Keratinocyte (primary cell): ENCODE results near the gene TUT4. TPM values are rescaled to one million over a fixed set of nuclear protein-coding genes. Genes with fewer than 3 reads are reported as not detected.

Source experiments
- DNase-seq: peaks from one replicate; pipeline ENCODE4 v3.0.0-alpha.2; 2011; ENCODE audit warnings: low read depth, missing footprints, low spot score
- FAIRE-seq: peaks from 2 replicates; lab custom pipeline; 2011; peaks lifted over from hg19 to GRCh38; lab: Jason Lieb, UNC
- H2AFZ ChIP-seq: 2 replicates; pipeline ENCODE4 v1.6.0; 2012; ENCODE audit warnings: low read length, control low read depth, inconsistent platforms; ENCODE audit not compliant: control insufficient read depth
- H3K27ac ChIP-seq: 2 replicates; pipeline ENCODE4 v1.5.1; 2011; ENCODE audit warnings: low read length; ENCODE audit not compliant: control insufficient read depth, insufficient read depth
- H3K27me3 ChIP-seq: 3 replicates; pipeline ENCODE4 v1.6.0; 2011; ENCODE audit warnings: low read length; ENCODE audit not compliant: control insufficient read depth, insufficient read depth; ENCODE audit errors: extremely low read depth
- H3K36me3 ChIP-seq, 2 experiments: 2 replicates in 1 of 2; 3 replicates in 1 of 2; pipeline ENCODE4 v1.5.1; 2011; ENCODE audit warnings: low read length in 2 of 2, mild to moderate bottlenecking in 1 of 2; ENCODE audit not compliant: control insufficient read depth in 2 of 2, insufficient read depth in 2 of 2; ENCODE audit errors: extremely low read depth in 1 of 2
- H3K4me1 ChIP-seq: 3 replicates; pipeline ENCODE4 v1.5.1; 2011; ENCODE audit warnings: low read length; ENCODE audit not compliant: control insufficient read depth, insufficient read depth; ENCODE audit errors: extremely low read depth
- H3K4me2 ChIP-seq: 3 replicates; pipeline ENCODE4 v1.6.0; 2011; ENCODE audit warnings: low read depth, low read length; ENCODE audit not compliant: control insufficient read depth, insufficient read depth; ENCODE audit errors: extremely low read depth
- H3K4me3 ChIP-seq, 3 experiments: fragments of 200-600 bp in 1 of 3; sonication (generic) in 1 of 3; 2 replicates in 2 of 3; 3 replicates in 1 of 3; pipeline ENCODE4 v1.5.1; 2011 to 2016; ENCODE audit warnings: low read length in 3 of 3, mild to moderate bottlenecking in 3 of 3, control low read depth in 2 of 3, inconsistent platforms in 1 of 3, low read depth in 1 of 3, mixed read lengths in 1 of 3, mixed run types in 1 of 3, moderate library complexity in 1 of 3; ENCODE audit not compliant: control insufficient read depth in 2 of 3, insufficient read depth in 2 of 3; ENCODE audit errors: extremely low read depth in 1 of 3
- H3K79me2 ChIP-seq: 2 replicates; pipeline ENCODE4 v1.6.0; 2012; ENCODE audit warnings: low read length; ENCODE audit not compliant: control insufficient read depth, insufficient read depth
- H3K9ac ChIP-seq: 3 replicates; pipeline ENCODE4 v1.6.0; 2011; ENCODE audit warnings: low read length; ENCODE audit not compliant: control insufficient read depth, insufficient read depth; ENCODE audit errors: extremely low read depth
- H3K9me1 ChIP-seq: 3 replicates; pipeline ENCODE4 v1.6.0; 2011; ENCODE audit warnings: low read length; ENCODE audit not compliant: control insufficient read depth, insufficient read depth; ENCODE audit errors: extremely low read depth
- H3K9me3 ChIP-seq: 2 replicates; pipeline ENCODE4 v1.5.1; 2012; ENCODE audit warnings: low read depth, low read length; ENCODE audit not compliant: control insufficient read depth
- H4K20me1 ChIP-seq: 3 replicates; pipeline ENCODE4 v1.6.0; 2011; ENCODE audit warnings: low read length; ENCODE audit not compliant: control insufficient read depth, insufficient read depth; ENCODE audit errors: extremely low read depth
- EZH2 ChIP-seq: IDR thresholded peaks from one replicate; pipeline ENCODE4 v1.6.1; 2012; ENCODE audit warnings: inconsistent platforms, mild to moderate bottlenecking, low read length, moderate library complexity
- dilution Hi-C: fragments of 300-500 bp; cut with MboI; formaldehyde crosslinking; loops from one replicate; pipeline ENCODE4 v1.7.0; 2020; ENCODE audit warnings: low sequenced_read_pairs; ENCODE audit not compliant: extremely low pct_ligation_motif_present
- polyA plus RNA-seq, 5 experiments: library from polyadenylated mRNA; depleted of rRNA in 3 of 5; stranded (reverse) in 3 of 5; stranded (forward) in 1 of 5; unstranded in 1 of 5; fragments of >200 nt; gene quantifications; 1 replicate in 1 of 5; 2 replicates in 3 of 5; 3 replicates in 1 of 5; pipeline versions ENCODE4 v1.2.1 to v1.2.3, GENCODE V29; 2011 to 2012; ENCODE audit warnings: missing spikeins in 2 of 5, low read depth in 1 of 5, low replicate concordance in 1 of 5
- TF ChIP-seq, protein P1 (sequence below), 3 experiments: IDR thresholded peaks in 1 of 3; conservative IDR thresholded peaks in 1 of 3; optimal IDR thresholded peaks in 1 of 3; 2 replicates in 2 of 3; 3 replicates in 1 of 3; pipeline versions ENCODE3 to v1.5.1; 2011; ENCODE audit warnings: low read length in 3 of 3, mild to moderate bottlenecking in 3 of 3, moderate library complexity in 2 of 3, control low read depth in 1 of 3, inconsistent platforms in 1 of 3; ENCODE audit not compliant: insufficient read depth in 2 of 3; ENCODE audit errors: extremely low read depth in 1 of 3

TUT4 gene
- polyA plus RNA-seq, 1 donor (not counting 4 experiments of a cell fraction or from before 2014, with no cell fraction given): 27.5 TPM

GRCh38 chr1:52487632-52488031 lies 65.3 kb downstream of the TUT4 start:
- Histone ChIP-seq H4K20me1 (no peaks in the 10 kb centered on the region), H3K4me3 (no peak overlapping the region), H3K9ac (no peak overlapping the region), H2AFZ (no peak overlapping the region), H3K36me3 (peaks cover 0 to 2% of the 10 kb centered on the region in 2 experiments), H3K4me2 (no peak overlapping the region), H3K9me3 (no peaks in the 10 kb centered on the region), H3K27me3 (no peaks in the 10 kb centered on the region), H3K9me1 (no peaks in the 10 kb centered on the region), H3K4me1 (peaks cover 3% of the 10 kb centered on the region), H3K27ac (no peak overlapping the region), H3K79me2 (no peaks in the 10 kb centered on the region)
- no peak for TF ChIP-seq EZH2
- TF ChIP-seq, protein P1, sequence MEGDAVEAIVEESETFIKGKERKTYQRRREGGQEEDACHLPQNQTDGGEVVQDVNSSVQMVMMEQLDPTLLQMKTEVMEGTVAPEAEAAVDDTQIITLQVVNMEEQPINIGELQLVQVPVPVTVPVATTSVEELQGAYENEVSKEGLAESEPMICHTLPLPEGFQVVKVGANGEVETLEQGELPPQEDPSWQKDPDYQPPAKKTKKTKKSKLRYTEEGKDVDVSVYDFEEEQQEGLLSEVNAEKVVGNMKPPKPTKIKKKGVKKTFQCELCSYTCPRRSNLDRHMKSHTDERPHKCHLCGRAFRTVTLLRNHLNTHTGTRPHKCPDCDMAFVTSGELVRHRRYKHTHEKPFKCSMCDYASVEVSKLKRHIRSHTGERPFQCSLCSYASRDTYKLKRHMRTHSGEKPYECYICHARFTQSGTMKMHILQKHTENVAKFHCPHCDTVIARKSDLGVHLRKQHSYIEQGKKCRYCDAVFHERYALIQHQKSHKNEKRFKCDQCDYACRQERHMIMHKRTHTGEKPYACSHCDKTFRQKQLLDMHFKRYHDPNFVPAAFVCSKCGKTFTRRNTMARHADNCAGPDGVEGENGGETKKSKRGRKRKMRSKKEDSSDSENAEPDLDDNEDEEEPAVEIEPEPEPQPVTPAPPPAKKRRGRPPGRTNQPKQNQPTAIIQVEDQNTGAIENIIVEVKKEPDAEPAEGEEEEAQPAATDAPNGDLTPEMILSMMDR (optimal IDR thresholded peaks at IDR 0.05 in 1 of 3, IDR thresholded peaks at IDR 0.05 in 1 of 3, conservative IDR thresholded peaks at IDR 0.05 in 1 of 3; ENCODE audit: extremely low read depth in 1 of 3, insufficient read depth in 2 of 3, low read length in 3 of 3): no peak
- dilution Hi-C loops: no loop called here
- DNase-seq (no peak), FAIRE-seq (no peak)

- no peak for FAIRE-seq
- no peaks in the 10 kb centered on the region for H3K9me3 ChIP-seq
- H3K36me3 ChIP-seq: no peaks in the 10 kb centered on the region
- no peaks in the 10 kb centered on the region for H3K79me2 ChIP-seq
- H3K27ac ChIP-seq: no peak overlapping the region
- H3K4me3 ChIP-seq: no peak overlapping the region
- H3K4me1 ChIP-seq: peaks cover 7% of the 10 kb centered on the region
- H4K20me1 ChIP-seq: no peaks in the 10 kb centered on the region
- H3K27me3 ChIP-seq: no peaks in the 10 kb centered on the region
- dilution Hi-C loops: no loop called here
- H3K9ac ChIP-seq: no peak overlapping the region
- no peak for TF ChIP-seq EZH2
- TF ChIP-seq, protein P1 (optimal IDR thresholded peaks at IDR 0.05 in 1 of 3, IDR thresholded peaks at IDR 0.05 in 1 of 3, conservative IDR thresholded peaks at IDR 0.05 in 1 of 3; ENCODE audit: extremely low read depth in 1 of 3, insufficient read depth in 2 of 3, low read length in 3 of 3): no peak
- H2AFZ ChIP-seq: no peak overlapping the region
- H3K4me2 ChIP-seq: peak overlapping the region; percentile 18
- H3K9me1 ChIP-seq: no peaks in the 10 kb centered on the region
- no peak for DNase-seq
Observed at GRCh38 chr1:52482326-52483004, 70.4 kb downstream of the TUT4 start.
